Esophagus squamous epithelium (tissue), 5 donors: ENCODE data around the gene CRLF3. TPM values are rescaled to one million over a fixed set of nuclear protein-coding genes. Genes with fewer than 3 reads are reported as not detected.
A peak's percentile ranks its signal among the peaks of the same experiment; 100 is the strongest.

ENCODE experiments used
- DNase-seq: peaks from one replicate; lab custom pipeline; 2025; lab: John Stamatoyannopoulos, UW
- H3K27ac ChIP-seq, 4 donors: fragments of 200-600 bp; sonication (generic); one replicate each; pipeline ENCODE4 v1.5.1; 2016 to 2019; ENCODE audit warnings: mild to moderate bottlenecking in 1 of 4
- H3K27me3 ChIP-seq, 4 donors: fragments of 200-600 bp; sonication (generic); 1 replicate in 3 of 4; 2 replicates in 1 of 4; pipeline versions ENCODE4 v1.5.1 to v1.6.0; 2017 to 2021; ENCODE audit warnings: antibody characterized with exemption in 1 of 4
- H3K36me3 ChIP-seq, 3 donors: fragments of 200-600 bp; sonication (generic); one replicate each; pipeline ENCODE4 v1.5.1; 2016 to 2019
- H3K4me1 ChIP-seq, 3 donors: fragments of 200-600 bp; sonication (generic); one replicate each; pipeline ENCODE4 v1.5.1; 2017 to 2019
- H3K4me3 ChIP-seq, 4 donors: fragments of 200-600 bp; sonication (generic); 1 replicate in 3 of 4; 2 replicates in 1 of 4; pipeline ENCODE4 v1.5.1; 2016 to 2019; ENCODE audit warnings: mild to moderate bottlenecking in 2 of 4, moderate library complexity in 1 of 4
- H3K9me3 ChIP-seq, 3 donors: fragments of 200-600 bp; sonication (generic); one replicate each; pipeline ENCODE4 v1.5.1; 2016 to 2019
- POLR2A ChIP-seq, 4 donors: fragments of 450-650 bp; IDR thresholded peaks; one replicate each; pipeline ENCODE4 v1.6.1; 2017; ENCODE audit warnings: antibody characterized with exemption in 4 of 4, mild to moderate bottlenecking in 4 of 4, moderate library complexity in 3 of 4
- WGBS, 2 donors: methylation state at CpG; one replicate each; pipeline ENCODE4 v1.1.5; 2018; 5-methylcytosine and 5-hydroxymethylcytosine counted together
- intact Hi-C: fragments of 100-400 bp; cut with DNase I; formaldehyde crosslinking; loops from one replicate; pipeline ENCODE4 v1.15.0; 2022
- total RNA-seq, 4 donors: library from RNA; depleted of rRNA; stranded (reverse); fragments of >200 nt; gene quantifications; one replicate each; pipeline ENCODE4 v1.1.0, GENCODE V29; 2016
- TF ChIP-seq, protein P1 (sequence below), 6 experiments: fragments of 450-650 bp in 4 of 6; fragments of 200-600 bp in 2 of 6; sonication (generic) in 2 of 6; IDR thresholded peaks; one replicate each; pipeline ENCODE4 v1.5.1; 2016 to 2019; ENCODE audit warnings: antibody characterized with exemption in 6 of 6, mild to moderate bottlenecking in 4 of 6, moderate library complexity in 4 of 6
- donor health status: DM: yes; HTN: yes; CAD: no.

The CRLF3 gene
- total RNA-seq, 4 donors from 2014 or later = 13.3 to 27.4 (median 20.4) TPM

DNA sequence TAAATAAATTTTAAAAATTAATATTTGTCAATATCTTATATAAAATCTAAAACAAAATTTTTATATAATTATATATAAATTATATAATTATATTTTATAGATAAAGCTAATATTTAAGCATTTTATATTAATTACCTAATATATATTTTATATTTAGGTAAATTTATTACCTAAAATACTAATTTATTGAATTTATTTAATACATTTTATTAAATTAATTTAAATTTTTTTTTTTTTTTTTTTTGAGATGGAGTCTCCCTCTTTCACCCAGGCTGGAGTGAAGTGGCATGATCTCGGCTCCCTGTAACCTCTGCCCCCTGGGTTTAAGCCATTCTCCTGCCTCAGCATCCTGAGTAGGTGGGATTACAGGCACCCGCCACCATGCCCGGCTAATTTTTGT is 29.7 kb upstream of the CRLF3 start:
- no peak overlapping the region for H3K4me3 ChIP-seq
- H3K4me1 ChIP-seq = no peaks in the 10 kb centered on the region
- no peaks in the 10 kb centered on the region for H3K27me3 ChIP-seq
- no peak for DNase-seq
- TF ChIP-seq, protein P1, sequence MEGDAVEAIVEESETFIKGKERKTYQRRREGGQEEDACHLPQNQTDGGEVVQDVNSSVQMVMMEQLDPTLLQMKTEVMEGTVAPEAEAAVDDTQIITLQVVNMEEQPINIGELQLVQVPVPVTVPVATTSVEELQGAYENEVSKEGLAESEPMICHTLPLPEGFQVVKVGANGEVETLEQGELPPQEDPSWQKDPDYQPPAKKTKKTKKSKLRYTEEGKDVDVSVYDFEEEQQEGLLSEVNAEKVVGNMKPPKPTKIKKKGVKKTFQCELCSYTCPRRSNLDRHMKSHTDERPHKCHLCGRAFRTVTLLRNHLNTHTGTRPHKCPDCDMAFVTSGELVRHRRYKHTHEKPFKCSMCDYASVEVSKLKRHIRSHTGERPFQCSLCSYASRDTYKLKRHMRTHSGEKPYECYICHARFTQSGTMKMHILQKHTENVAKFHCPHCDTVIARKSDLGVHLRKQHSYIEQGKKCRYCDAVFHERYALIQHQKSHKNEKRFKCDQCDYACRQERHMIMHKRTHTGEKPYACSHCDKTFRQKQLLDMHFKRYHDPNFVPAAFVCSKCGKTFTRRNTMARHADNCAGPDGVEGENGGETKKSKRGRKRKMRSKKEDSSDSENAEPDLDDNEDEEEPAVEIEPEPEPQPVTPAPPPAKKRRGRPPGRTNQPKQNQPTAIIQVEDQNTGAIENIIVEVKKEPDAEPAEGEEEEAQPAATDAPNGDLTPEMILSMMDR (IDR thresholded peaks at IDR 0.05) = no peak
- TF ChIP-seq POLR2A (IDR thresholded peaks at IDR 0.05) = no peak
- WGBS, 2 donors = 95% methylated on average over 3 of the region's 3 CpGs
- H3K27ac ChIP-seq = no peak overlapping the region
- peaks cover 0 to 11% (median 0%) of the 10 kb centered on the region in 3 donors for H3K36me3 ChIP-seq
- intact Hi-C loops = no loop called here
- no peaks in the 10 kb centered on the region for H3K9me3 ChIP-seq

DNA sequence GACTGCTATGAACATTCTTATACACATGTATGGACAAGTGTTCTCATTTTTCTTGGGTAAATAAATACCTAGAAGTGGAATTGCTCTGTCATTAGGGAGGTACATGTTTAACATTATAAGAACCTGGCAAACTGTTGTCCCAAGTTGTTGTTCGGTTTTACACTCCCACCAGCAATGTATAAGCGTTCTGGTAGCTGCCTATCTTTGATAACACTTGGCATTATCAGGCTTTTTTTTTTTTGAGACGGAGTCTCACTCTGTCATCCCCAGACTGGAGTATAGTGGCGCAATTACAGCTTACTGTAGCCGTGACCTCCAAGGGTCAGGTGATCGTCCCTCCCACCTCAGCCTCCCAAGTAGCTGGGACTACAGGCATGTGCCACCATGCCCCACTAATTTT is 23.5 kb upstream of the CRLF3 start:
- Histone ChIP-seq H3K4me1 (no peaks in the 10 kb centered on the region), H3K4me3 (no peak overlapping the region), H3K9me3 (no peaks in the 10 kb centered on the region), H3K27me3 (no peaks in the 10 kb centered on the region), H3K27ac (no peak overlapping the region), H3K36me3 (peaks cover 0 to 9% (median 2%) of the 10 kb centered on the region in 3 donors)
- 95% methylated on average over 6 of the region's 6 CpGs for WGBS, 2 donors
- DNase-seq = no peak
- no peak for TF ChIP-seq POLR2A (IDR thresholded peaks at IDR 0.05)
- TF ChIP-seq, protein P1 (IDR thresholded peaks at IDR 0.05) = no peak
- intact Hi-C loops = no loop called here

DNA sequence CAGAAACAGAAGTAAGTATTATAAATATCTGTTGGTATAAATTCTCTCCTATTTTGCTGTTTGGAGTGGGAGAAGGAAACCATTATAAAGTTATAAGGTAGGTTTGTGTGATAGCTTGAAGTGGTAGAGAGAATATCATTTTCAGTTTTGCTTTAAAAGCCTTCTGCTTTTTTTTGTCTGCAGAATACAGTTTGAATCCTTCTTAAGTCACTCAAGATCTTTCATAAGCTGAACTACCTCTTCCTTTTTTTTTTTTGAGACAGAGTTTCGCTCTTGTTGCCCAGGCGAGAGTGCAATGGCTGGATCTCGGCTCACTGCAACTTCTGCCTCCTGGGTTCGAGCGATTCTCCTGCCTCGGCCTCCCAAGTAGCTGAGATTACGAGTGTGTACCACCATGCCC is 16.3 kb upstream of the CRLF3 start:
- WGBS, 2 donors = 85 to 95% methylated on average over 7 of the region's 7 CpGs
- peaks cover 0 to 37% (median 4%) of the 10 kb centered on the region in 3 donors for H3K36me3 ChIP-seq
- intact Hi-C loops = no loop called here
- no peaks in the 10 kb centered on the region for H3K4me1 ChIP-seq
- no peak for DNase-seq
- peak overlapping the region in 1 of 4 donors; percentile 6 for H3K4me3 ChIP-seq
- H3K27ac ChIP-seq = peak overlapping the region in 1 of 4 donors; percentile 55
- no peak for TF ChIP-seq POLR2A (IDR thresholded peaks at IDR 0.05)
- TF ChIP-seq, protein P1 (IDR thresholded peaks at IDR 0.05) = no peak
- no peaks in the 10 kb centered on the region for H3K9me3 ChIP-seq
- no peaks in the 10 kb centered on the region for H3K27me3 ChIP-seq

DNA sequence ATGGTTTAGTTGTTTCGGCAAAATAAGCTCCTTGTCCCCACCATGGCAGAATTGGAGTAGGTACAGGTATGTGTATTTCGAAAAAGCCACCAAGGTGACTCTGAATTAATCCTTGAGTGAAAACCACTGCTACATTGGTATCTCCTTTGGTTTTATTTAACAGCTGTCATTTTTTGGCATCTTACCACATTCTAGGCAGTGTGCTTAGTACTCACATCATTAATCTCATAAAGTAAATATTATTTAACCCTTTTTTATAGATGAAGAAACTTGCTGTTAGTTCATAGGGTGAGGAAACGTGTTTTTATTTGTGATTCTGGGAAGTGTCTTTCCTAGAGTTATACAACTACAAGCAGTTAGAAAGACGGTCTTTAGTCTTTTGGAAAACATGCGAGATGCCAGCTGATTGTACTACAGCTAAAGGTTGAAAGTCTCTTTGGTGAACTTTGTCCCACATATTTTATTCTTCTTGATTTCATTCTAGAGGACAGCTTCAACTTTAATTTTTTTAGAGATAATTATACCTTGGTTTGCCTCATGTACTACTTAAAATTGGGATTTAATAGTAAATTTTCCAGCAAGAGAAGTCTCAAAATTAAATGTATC is 13.8 kb upstream of the CRLF3 start:
- Histone ChIP-seq H3K9me3 (no peaks in the 10 kb centered on the region), H3K27ac (no peak overlapping the region), H3K27me3 (no peaks in the 10 kb centered on the region), H3K4me1 (peaks cover 0 to 6% (median 0%) of the 10 kb centered on the region in 3 donors), H3K36me3 (peaks cover 0 to 37% (median 4%) of the 10 kb centered on the region in 3 donors), H3K4me3 (no peak overlapping the region)
- TF ChIP-seq, protein P1 (IDR thresholded peaks at IDR 0.05) = no peak
- intact Hi-C loops = no loop called here
- WGBS, 2 donors = 85 to 93% methylated on average over 5 of the region's 5 CpGs
- no peak for DNase-seq

DNA sequence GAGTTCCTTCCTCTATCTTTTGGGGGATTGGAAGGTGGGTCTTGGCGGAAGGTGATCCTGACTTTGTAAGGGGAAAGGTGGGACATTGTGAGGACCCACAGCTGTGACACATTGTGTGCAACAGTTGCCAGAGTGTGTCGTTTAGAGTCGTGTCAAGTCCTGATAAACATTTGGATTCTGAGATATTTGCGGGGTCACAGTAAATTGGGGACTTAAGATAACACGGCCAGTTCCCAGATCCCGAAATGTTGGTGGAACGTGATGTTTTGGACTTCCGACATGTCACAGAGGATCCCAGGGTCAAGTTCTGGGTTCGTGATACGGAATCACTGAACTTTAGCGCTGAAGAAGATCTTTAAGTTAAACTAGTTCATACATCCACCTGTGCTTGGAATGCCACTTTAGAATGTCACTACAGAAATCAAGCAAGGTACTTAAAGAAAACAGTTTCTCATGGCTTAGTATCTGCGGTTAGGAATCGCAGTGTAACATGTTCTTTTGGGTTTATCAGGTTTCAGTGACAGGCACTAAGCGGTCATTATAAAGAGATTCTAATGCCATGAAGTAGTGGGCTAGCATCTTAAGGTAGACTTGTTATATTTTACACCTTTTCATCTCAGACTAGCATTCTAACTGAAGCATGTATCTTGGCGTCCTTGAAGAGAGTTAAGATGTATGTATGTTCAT is 8.1 kb upstream of the CRLF3 start:
- H3K4me3 ChIP-seq = peak overlapping the region; percentile 62 to 97 (median 84)
- 2 to 3% methylated on average over 14 to 15 of the region's 15 CpGs for WGBS, 2 donors
- H3K27me3 ChIP-seq = no peaks in the 10 kb centered on the region
- TF ChIP-seq, protein P1 (IDR thresholded peaks at IDR 0.05) = no peak
- peaks cover 4 to 28% (median 11%) of the 10 kb centered on the region in 3 donors for H3K4me1 ChIP-seq
- peak overlapping the region in 3 of 4 donors; percentile 71 to 86 (median 72) for H3K27ac ChIP-seq
- intact Hi-C loops = no loop called here
- no peaks in the 10 kb centered on the region for H3K9me3 ChIP-seq
- peaks cover 0 to 9% (median 0%) of the 10 kb centered on the region in 3 donors for H3K36me3 ChIP-seq
- DNase-seq = no peak
